ENCODE results near the gene TRIM6.

GRCh38 chr11:5631969-5632635 lies 35.7 kb downstream of the TRIM6 start:
- TF ChIP-seq POLR2AphosphoS5 (IDR thresholded peaks at IDR 0.05) (no peak), CTCF (IDR thresholded peaks at IDR 0.05) (no peak), POLR2A (IDR thresholded peaks at IDR 0.05) (no peak), EP300 (IDR thresholded peaks at IDR 0.05) (no peak)

All from stomach (tissue), 4 donors.